B cell (primary cell): ENCODE data around the gene OTOGL. TPM values are rescaled to one million over a fixed set of nuclear protein-coding genes. Genes with fewer than 3 reads are reported as not detected.

ENCODE experiments used
- ATAC-seq: fragments of 200-7000 bp; cut with Tn5 transposase; one replicate; pipeline ENCODE4 v1.10.0; 2021; ENCODE audit warnings: low read depth, mild to moderate bottlenecking, moderate number of reproducible peaks, moderate library complexity
- CTCF ChIA-PET: fragments of 350-600 bp; sonication (Branson Sonifier 250); formaldehyde crosslinking; loops from one replicate; lab custom pipeline; 2021; ENCODE audit warnings: antibody characterized with exemption, inconsistent platforms; lab: Charles Lee
- POLR2A ChIA-PET: fragments of 350-600 bp; sonication (Branson Sonifier 250); formaldehyde crosslinking; loops from one replicate; lab custom pipeline; 2021; ENCODE audit warnings: antibody characterized with exemption; lab: Charles Lee
- DNase-seq: peaks from one replicate; pipeline ENCODE4 v3.0.0; 2013
- H2AFZ ChIP-seq: 2 replicates; pipeline ENCODE4 v1.6.1; 2012; ENCODE audit warnings: mild to moderate bottlenecking, low read depth, low read length; ENCODE audit not compliant: insufficient read depth, poor library complexity, severe bottlenecking
- H3K27ac ChIP-seq, 2 donors: 1 replicate in 1 of 2; 2 replicates in 1 of 2; pipeline ENCODE4 v1.5.1; 2012 to 2013; ENCODE audit warnings: low read length in 2 of 2, mild to moderate bottlenecking in 2 of 2, moderate library complexity in 1 of 2
- H3K27me3 ChIP-seq, 4 experiments: fragments of 200-600 bp in 1 of 4; sonication (generic) in 1 of 4; replicated peaks in 1 of 4; 1 replicate in 2 of 4; 2 replicates in 2 of 4; pipeline versions ENCODE4 v1.6.1 to v1.7.0; 2013 to 2016; ENCODE audit warnings: low read length in 3 of 4, mild to moderate bottlenecking in 2 of 4, mixed read lengths in 1 of 4, moderate library complexity in 1 of 4; ENCODE audit not compliant: insufficient read depth in 4 of 4, control insufficient read depth in 3 of 4; ENCODE audit errors: control extremely low read depth in 1 of 4
- H3K36me3 ChIP-seq, 2 experiments: replicated peaks in 1 of 2; 1 replicate in 1 of 2; 2 replicates in 1 of 2; pipeline versions ENCODE4 v1.6.1 to v1.7.1; 2013; ENCODE audit warnings: low read length in 1 of 2; ENCODE audit not compliant: insufficient read depth in 2 of 2, control insufficient read depth in 1 of 2; ENCODE audit errors: control extremely low read depth in 1 of 2, extremely low read depth in 1 of 2
- H3K4me1 ChIP-seq, 2 donors: fragments of 200-600 bp in 1 of 2; sonication (generic) in 1 of 2; 1 replicate in 1 of 2; 2 replicates in 1 of 2; pipeline versions ENCODE4 v1.5.1 to v1.6.1; 2013 to 2017; ENCODE audit warnings: low read length in 2 of 2; ENCODE audit not compliant: control insufficient read depth in 2 of 2, insufficient read depth in 2 of 2
- H3K4me2 ChIP-seq: replicated peaks from 2 replicates; pipeline ENCODE3; 2012; ENCODE audit warnings: mild to moderate bottlenecking, low read depth, low read length; ENCODE audit not compliant: poor library complexity, severe bottlenecking
- H3K4me3 ChIP-seq, 5 experiments: fragments of 200-600 bp in 1 of 5; sonication (generic) in 1 of 5; 1 replicate in 3 of 5; 2 replicates in 2 of 5; pipeline versions ENCODE4 v1.5.1 to v1.7.0; 2011 to 2016; ENCODE audit warnings: low read length in 4 of 5, mild to moderate bottlenecking in 4 of 5, low read depth in 2 of 5, control low read depth in 1 of 5, moderate library complexity in 1 of 5; ENCODE audit not compliant: insufficient read depth in 1 of 5; ENCODE audit errors: control extremely low read depth in 1 of 5, extremely low read depth in 1 of 5
- H3K79me2 ChIP-seq: fragments of 200-600 bp; sonication (generic); one replicate; pipeline ENCODE4 v1.6.0; 2016; ENCODE audit warnings: low read length; ENCODE audit not compliant: control insufficient read depth, insufficient read depth
- H3K9ac ChIP-seq: fragments of 200-600 bp; sonication (generic); 2 replicates; pipeline ENCODE4 v1.6.1; 2017; ENCODE audit warnings: mild to moderate bottlenecking, low read length, moderate library complexity
- H3K9me3 ChIP-seq, 3 donors: one replicate each; pipeline versions ENCODE4 v1.6.1 to v1.7.1; 2013; ENCODE audit warnings: low read length in 2 of 3; ENCODE audit not compliant: control insufficient read depth in 2 of 3, insufficient read depth in 1 of 3; ENCODE audit errors: control extremely low read depth in 1 of 3
- H4K20me1 ChIP-seq: 2 replicates; pipeline ENCODE4 v1.6.0; 2012; ENCODE audit warnings: mild to moderate bottlenecking, low read length; ENCODE audit not compliant: insufficient read depth, control insufficient read depth, poor library complexity, severe bottlenecking
- H3K27ac Mint-ChIP-seq: one replicate; pipeline ENCODE4 v1.8.0; 2021; ENCODE audit warnings: mixed read lengths
- H3K27me3 Mint-ChIP-seq: one replicate; pipeline ENCODE4 v1.8.0; 2021; ENCODE audit warnings: mixed read lengths
- H3K4me1 Mint-ChIP-seq: one replicate; pipeline ENCODE4 v1.8.0; 2021; ENCODE audit warnings: mixed read lengths
- H3K4me3 Mint-ChIP-seq: one replicate; pipeline ENCODE4 v1.8.0; 2021; ENCODE audit warnings: mixed read lengths
- H3K9me3 Mint-ChIP-seq: one replicate; pipeline ENCODE4 v1.8.0; 2022; ENCODE audit warnings: mixed read lengths; ENCODE audit not compliant: insufficient read depth
- CTCF ChIP-seq: fragments of 200-600 bp; IDR thresholded peaks from one replicate; pipeline ENCODE4 v1.8.0; 2022; ENCODE audit warnings: antibody characterized with exemption, mild to moderate bottlenecking
- EZH2 ChIP-seq: IDR thresholded peaks from 2 replicates; pipeline ENCODE4 v1.6.1; 2012; ENCODE audit warnings: borderline replicate concordance, low read depth, mild to moderate bottlenecking, moderate library complexity, low read length; ENCODE audit not compliant: insufficient read depth, poor library complexity, severe bottlenecking
- WGBS: methylation state at CpG from one replicate; pipeline ENCODE4 v1.1.5; 2013; ENCODE audit warnings: missing lambda C conversion rate; ENCODE audit not compliant: insufficient coverage; 5-methylcytosine and 5-hydroxymethylcytosine counted together
- intact Hi-C: fragments of 100-400 bp; cut with micrococcal nuclease; formaldehyde crosslinking; loops from one replicate; pipeline ENCODE4 v1.10.0; 2022
- polyA plus RNA-seq: library from polyadenylated mRNA; depleted of rRNA; stranded (reverse); fragments of >200 nt; gene quantifications from 2 replicates; pipeline ENCODE4 v1.2.3, GENCODE V29; 2012
- total RNA-seq, 2 donors: library from RNA; stranded (reverse); fragments of 120-200 nt in 1 of 2; gene quantifications; 1 replicate in 1 of 2; 2 replicates in 1 of 2; pipeline versions ENCODE4 v1.2.3 to v1.2.4, GENCODE V29; 2013 to 2022

OTOGL gene
- total and polyA plus RNA-seq, 2 donors (not counting 1 experiment from before 2014, with no cell fraction given): not detected

GRCh38 chr12:80293347-80293746 is 194.0 kb downstream of the OTOGL start:
- H3K27me3 ChIP-seq: no peaks in the 10 kb centered on the region
- H2AFZ ChIP-seq: no peak overlapping the region
- no peak for TF ChIP-seq EZH2
- no peak for TF ChIP-seq CTCF
- no CpG with 5 or more reads among the region's 1 CpG for WGBS
- H3K27ac Mint-ChIP-seq: no peak overlapping the region
- H3K36me3 ChIP-seq: no peaks in the 10 kb centered on the region
- CTCF ChIA-PET: no interaction called here
- peaks cover 8% of the 10 kb centered on the region for H3K27me3 Mint-ChIP-seq
- ATAC-seq (no peak), DNase-seq (no peak)
- H3K79me2 ChIP-seq: no peaks in the 10 kb centered on the region
- H3K4me3 ChIP-seq: no peak overlapping the region
- no peaks in the 10 kb centered on the region for H3K4me1 ChIP-seq
- H3K9me3 ChIP-seq: peaks cover 0 to 13% (median 0%) of the 10 kb centered on the region in 3 donors
- no peaks in the 10 kb centered on the region for H3K4me1 Mint-ChIP-seq
- POLR2A ChIA-PET: no interaction called here
- H3K9me3 Mint-ChIP-seq: no peaks in the 10 kb centered on the region
- intact Hi-C loops: no loop called here
- H3K4me2 ChIP-seq: no peak overlapping the region
- no peak overlapping the region for H3K27ac ChIP-seq
- no peaks in the 10 kb centered on the region for H4K20me1 ChIP-seq
- H3K9ac ChIP-seq: no peak overlapping the region
- H3K4me3 Mint-ChIP-seq: no peak overlapping the region

GRCh38 chr12:80293759-80294158 is 194.4 kb downstream of the OTOGL start:
- no CpG with 5 or more reads among the region's 1 CpG for WGBS
- H3K4me3 Mint-ChIP-seq: no peak overlapping the region
- Histone ChIP-seq H3K9me3 (peaks cover 0 to 13% (median 0%) of the 10 kb centered on the region in 3 donors), H3K4me1 (no peaks in the 10 kb centered on the region), H4K20me1 (no peaks in the 10 kb centered on the region), H3K9ac (no peak overlapping the region), H2AFZ (no peak overlapping the region), H3K27ac (no peak overlapping the region), H3K36me3 (no peaks in the 10 kb centered on the region), H3K79me2 (no peaks in the 10 kb centered on the region), H3K4me3 (no peak overlapping the region), H3K4me2 (no peak overlapping the region), H3K27me3 (no peaks in the 10 kb centered on the region)
- ChIA-PET POLR2A (no interaction called here), CTCF (no interaction called here)
- DNase-seq (no peak), ATAC-seq (no peak)
- no peaks in the 10 kb centered on the region for H3K9me3 Mint-ChIP-seq
- intact Hi-C loops: no loop called here
- no peak overlapping the region for H3K27ac Mint-ChIP-seq
- TF ChIP-seq CTCF (no peak), EZH2 (no peak)
- H3K4me1 Mint-ChIP-seq: no peaks in the 10 kb centered on the region
- H3K27me3 Mint-ChIP-seq: peaks cover 4% of the 10 kb centered on the region
